Measurements from ENCODE around the gene BDNF.

DNA sequence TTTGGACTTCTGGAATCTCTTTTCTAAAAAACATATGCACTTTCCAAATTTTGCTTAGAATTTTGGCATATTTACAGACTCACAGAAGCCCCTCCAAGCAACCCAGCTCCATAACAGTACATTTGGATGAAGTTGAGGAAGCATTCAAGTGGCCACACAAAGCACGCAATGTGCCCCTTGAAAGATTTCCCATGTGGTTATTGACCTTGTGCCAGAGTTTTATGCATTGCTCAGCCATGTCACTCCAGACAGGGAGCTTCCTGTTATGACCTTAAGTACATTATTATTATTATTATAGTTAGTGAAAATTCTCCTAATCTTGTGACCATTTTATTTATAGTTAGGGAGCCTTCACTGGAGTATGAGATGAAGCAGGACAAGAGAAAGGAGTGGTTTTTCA is 35.0 kb upstream of the BDNF start:
- TF ChIP-seq ZFX (IDR thresholded peaks at IDR 0.05): no peak
- TF ChIP-seq CTCF (conservative IDR thresholded peaks at IDR 0.05): no peak

Measured in C4-2B (cell line).